ENCODE results near the gene SNTN. TPM values are rescaled to one million over a fixed set of nuclear protein-coding genes. Genes with fewer than 3 reads are reported as not detected.

Gene SNTN
- total RNA-seq, 3 donors from 2014 or later: not detected

DNA sequence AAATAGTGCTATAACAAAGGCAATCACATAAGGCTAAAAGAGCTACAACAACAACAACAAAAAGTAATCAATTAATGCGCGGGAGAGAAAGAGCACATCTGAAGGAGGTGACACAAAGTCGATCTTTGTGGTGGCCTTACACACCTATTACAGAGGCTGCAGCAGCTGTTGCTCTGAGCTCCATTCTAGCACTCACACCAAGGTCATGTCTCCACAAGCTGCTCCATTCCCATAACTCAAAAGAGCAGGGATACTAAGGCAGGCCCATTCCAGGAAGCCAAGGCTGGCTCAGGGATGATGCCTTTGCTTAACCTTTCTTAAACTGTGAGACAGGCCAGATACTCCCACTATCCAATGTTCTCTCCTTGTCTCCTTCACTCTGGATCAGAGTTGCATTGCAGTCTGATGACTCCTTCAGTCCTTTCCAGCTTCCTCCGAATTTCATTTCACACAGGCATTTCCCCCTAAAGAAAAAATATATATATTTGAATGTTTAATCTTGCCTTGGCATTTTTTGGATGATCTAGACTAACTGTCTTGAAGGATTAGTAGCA is 52.7 kb downstream of the SNTN start:
- intact Hi-C loops (cut with DNase I; ENCODE audit: low total_unique reads): no loop called here
- no peaks in the 10 kb centered on the region for H3K27me3 ChIP-seq
- no peak for TF ChIP-seq POLR2AphosphoS5 (IDR thresholded peaks at IDR 0.05)
- TF ChIP-seq, protein P1, sequence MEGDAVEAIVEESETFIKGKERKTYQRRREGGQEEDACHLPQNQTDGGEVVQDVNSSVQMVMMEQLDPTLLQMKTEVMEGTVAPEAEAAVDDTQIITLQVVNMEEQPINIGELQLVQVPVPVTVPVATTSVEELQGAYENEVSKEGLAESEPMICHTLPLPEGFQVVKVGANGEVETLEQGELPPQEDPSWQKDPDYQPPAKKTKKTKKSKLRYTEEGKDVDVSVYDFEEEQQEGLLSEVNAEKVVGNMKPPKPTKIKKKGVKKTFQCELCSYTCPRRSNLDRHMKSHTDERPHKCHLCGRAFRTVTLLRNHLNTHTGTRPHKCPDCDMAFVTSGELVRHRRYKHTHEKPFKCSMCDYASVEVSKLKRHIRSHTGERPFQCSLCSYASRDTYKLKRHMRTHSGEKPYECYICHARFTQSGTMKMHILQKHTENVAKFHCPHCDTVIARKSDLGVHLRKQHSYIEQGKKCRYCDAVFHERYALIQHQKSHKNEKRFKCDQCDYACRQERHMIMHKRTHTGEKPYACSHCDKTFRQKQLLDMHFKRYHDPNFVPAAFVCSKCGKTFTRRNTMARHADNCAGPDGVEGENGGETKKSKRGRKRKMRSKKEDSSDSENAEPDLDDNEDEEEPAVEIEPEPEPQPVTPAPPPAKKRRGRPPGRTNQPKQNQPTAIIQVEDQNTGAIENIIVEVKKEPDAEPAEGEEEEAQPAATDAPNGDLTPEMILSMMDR (IDR thresholded peaks at IDR 0.05): no peak
- TF ChIP-seq POLR2A (IDR thresholded peaks at IDR 0.05): no peak

DNA sequence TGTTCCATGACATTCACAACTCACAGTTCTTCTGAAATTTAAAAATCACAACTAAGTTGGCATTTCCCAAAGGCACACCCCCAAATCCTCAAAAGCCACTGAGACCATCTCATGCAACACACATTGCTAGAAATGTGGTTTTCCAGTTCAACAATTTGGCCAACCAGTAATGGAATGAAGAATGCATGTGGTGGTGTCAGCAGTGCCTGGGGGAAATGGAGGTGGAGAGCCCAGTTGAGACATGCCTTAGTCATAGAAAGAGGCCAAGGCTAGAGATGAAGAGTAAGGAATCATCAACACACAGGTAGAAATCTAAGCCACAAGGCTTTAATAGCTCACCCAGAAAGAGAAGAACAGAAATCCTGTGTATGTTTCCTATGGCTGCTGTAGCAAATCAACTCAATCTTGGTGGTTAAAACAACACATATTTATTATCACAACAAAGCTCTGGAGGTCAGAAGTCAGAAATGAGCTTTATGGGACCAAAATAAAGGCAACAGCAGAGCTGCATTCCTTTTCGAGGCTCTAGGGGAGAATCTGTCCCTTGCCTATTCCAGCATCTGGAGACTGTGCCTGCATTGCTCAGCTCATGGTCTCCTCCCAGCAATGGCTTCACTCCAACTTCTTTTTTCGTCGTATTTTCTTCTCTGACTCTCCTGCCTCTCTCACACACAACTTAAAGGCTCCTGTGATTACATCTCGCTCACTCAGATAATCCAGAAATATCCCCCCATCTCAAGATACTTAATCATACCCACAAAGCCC is 54.0 kb downstream of the SNTN start:
- DNase-seq (ENCODE audit: low spot score in 2 of 2): no peak
- H3K27ac ChIP-seq: peak overlapping the region in 1 of 2 donors; percentile 41
- H3K4me3 ChIP-seq: no peak overlapping the region
- H3K9me3 ChIP-seq: no peaks in the 10 kb centered on the region
- intact Hi-C loops (cut with DNase I; ENCODE audit: low total_unique reads): no loop called here
- H3K36me3 ChIP-seq: no peaks in the 10 kb centered on the region
- H3K27me3 ChIP-seq: no peaks in the 10 kb centered on the region
- TF ChIP-seq, protein P1 (IDR thresholded peaks at IDR 0.05): no peak
- TF ChIP-seq POLR2AphosphoS5 (IDR thresholded peaks at IDR 0.05) (no peak), POLR2A (IDR thresholded peaks at IDR 0.05) (no peak)
- H3K4me1 ChIP-seq: no peaks in the 10 kb centered on the region

More for the DNA sequence above, 52.7 kb downstream of the SNTN start:
- no peaks in the 10 kb centered on the region for H3K36me3 ChIP-seq
- no peak overlapping the region for H3K4me3 ChIP-seq
- no peak overlapping the region for H3K27ac ChIP-seq
- no peak for DNase-seq (ENCODE audit: low spot score in 2 of 2)
- H3K4me1 ChIP-seq: no peaks in the 10 kb centered on the region
- H3K9me3 ChIP-seq: no peaks in the 10 kb centered on the region

DNA sequence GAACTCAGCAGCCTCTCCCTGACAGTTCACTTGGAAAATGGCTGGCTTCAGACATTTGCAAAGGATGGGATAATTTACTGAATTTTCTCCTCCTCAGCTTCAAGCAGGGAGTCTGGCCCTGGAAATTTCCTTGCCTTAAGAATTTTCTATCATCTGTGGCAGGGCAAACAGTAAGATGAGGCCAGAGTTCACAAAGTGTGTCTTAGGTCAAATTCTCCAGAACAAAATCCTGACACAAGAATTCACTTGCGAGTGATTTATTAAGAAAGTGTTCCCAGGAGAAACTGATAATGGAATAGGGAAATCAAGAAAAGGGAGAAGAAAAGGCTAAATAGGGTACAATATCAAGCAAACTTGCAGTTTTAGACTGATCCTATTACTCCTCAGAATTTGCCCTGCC is 55.3 kb downstream of the SNTN start:
- intact Hi-C loops (cut with DNase I; ENCODE audit: low total_unique reads): no loop called here
- DNase-seq (ENCODE audit: low spot score in 2 of 2): no peak
- Histone ChIP-seq H3K9me3 (no peaks in the 10 kb centered on the region), H3K27me3 (no peaks in the 10 kb centered on the region), H3K36me3 (no peaks in the 10 kb centered on the region), H3K4me1 (no peaks in the 10 kb centered on the region), H3K27ac (no peak overlapping the region), H3K4me3 (no peak overlapping the region)
- no peak for TF ChIP-seq POLR2A (IDR thresholded peaks at IDR 0.05)

DNA sequence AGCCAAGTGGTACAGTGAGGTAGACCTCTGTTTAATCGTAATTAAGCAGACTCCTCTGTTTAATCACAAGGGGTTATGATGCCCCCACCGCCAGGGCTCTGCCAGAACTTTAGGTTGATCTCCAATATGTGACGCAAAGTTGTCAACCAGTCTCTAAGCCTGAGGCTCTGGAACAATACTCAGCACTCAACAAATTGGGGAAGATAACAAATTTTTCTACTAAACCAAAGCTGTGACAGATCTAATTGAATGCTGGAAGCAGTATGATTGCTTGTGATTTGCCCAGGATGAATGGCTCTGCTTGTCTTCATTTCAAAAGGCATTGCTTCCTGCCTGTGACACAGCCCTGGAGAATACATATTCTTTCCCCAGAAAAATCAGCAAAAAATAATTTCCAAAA is 57.1 kb downstream of the SNTN start:
- no peak overlapping the region for H3K27ac ChIP-seq
- TF ChIP-seq, protein P1 (IDR thresholded peaks at IDR 0.05): no peak
- TF ChIP-seq POLR2A (IDR thresholded peaks at IDR 0.05) (no peak), POLR2AphosphoS5 (IDR thresholded peaks at IDR 0.05) (no peak)
- intact Hi-C loops (cut with DNase I; ENCODE audit: low total_unique reads): no loop called here
- DNase-seq (ENCODE audit: low spot score in 2 of 2): no peak
- no peaks in the 10 kb centered on the region for H3K4me1 ChIP-seq
- H3K27me3 ChIP-seq: no peaks in the 10 kb centered on the region
- no peaks in the 10 kb centered on the region for H3K9me3 ChIP-seq
- H3K4me3 ChIP-seq: no peak overlapping the region
- no peaks in the 10 kb centered on the region for H3K36me3 ChIP-seq

Other genes starting within 250 kb of the SNTN start
- gene C3orf49, start 166.6 kb downstream of the SNTN start, total RNA-seq: not detected
- 10 to 100 TPM; 61.9 to 62.9 (median 62.2) TPM for gene THOC7, start 211.1 kb downstream of the SNTN start, total RNA-seq
- gene ATXN7, start 211.2 kb downstream of the SNTN start, total RNA-seq: 10 to 100 TPM; 37.4 to 56.2 (median 47.9) TPM

Data from breast epithelium (tissue), 4 donors.